ENCODE data around the gene PIK3C3. TPM values are rescaled to one million over a fixed set of nuclear protein-coding genes. Genes with fewer than 3 reads are reported as not detected.

PIK3C3 gene
- total RNA-seq, 1 experiment from 2014 or later = 50.8 TPM

DNA sequence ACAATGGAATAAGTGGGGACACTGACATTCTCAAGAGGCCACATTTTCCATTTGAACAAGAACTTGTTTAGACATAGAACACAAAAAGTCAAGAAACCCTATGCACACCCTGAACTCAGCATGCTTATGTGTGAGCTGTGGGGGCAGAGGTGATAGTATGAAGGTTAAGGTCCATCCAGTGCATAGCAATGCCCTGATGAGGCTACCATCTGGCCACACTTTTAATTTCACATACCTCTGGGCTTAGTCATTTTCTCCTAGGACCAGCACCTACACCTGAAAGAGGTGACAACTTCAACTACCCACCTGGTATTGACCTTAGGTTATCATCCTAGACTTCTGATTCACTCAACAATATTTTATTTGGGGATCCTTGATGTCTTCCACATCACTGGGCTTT lies 139.8 kb downstream of the PIK3C3 start:
- intact Hi-C loops (cut with micrococcal nuclease; ENCODE audit: unreplicated experiment) = no loop called here
- POLR2A ChIA-PET (ENCODE audit: low non-redundant PET) = no interaction called here
- Histone ChIP-seq H3K4me3 (ENCODE audit: low read depth, low read length, poor library complexity, severe bottlenecking) (no peak overlapping the region), H3K36me3 (ENCODE audit: insufficient read depth, low read length, poor library complexity, severe bottlenecking) (no peaks in the 10 kb centered on the region), H3K9me3 (ENCODE audit: low read depth, low read length, poor library complexity, severe bottlenecking) (no peaks in the 10 kb centered on the region), H3K27me3 (replicated peaks; ENCODE audit: insufficient read depth, low read depth, low read length, poor library complexity) (no peaks in the 10 kb centered on the region), H3K4me1 (ENCODE audit: insufficient read depth, low read length, poor library complexity, severe bottlenecking) (peaks cover under 1% of the 10 kb centered on the region), H3K27ac (ENCODE audit: low read depth, low read length, poor library complexity, severe bottlenecking) (no peak overlapping the region)
- no TSS peak for BruUV-seq (replicated peaks)
- TF ChIP-seq EZH2 (IDR thresholded peaks at IDR 0.05; ENCODE audit: borderline replicate concordance, low read depth, low read length, poor library complexity, severe bottlenecking) = no peak
- TF ChIP-seq, protein P1, sequence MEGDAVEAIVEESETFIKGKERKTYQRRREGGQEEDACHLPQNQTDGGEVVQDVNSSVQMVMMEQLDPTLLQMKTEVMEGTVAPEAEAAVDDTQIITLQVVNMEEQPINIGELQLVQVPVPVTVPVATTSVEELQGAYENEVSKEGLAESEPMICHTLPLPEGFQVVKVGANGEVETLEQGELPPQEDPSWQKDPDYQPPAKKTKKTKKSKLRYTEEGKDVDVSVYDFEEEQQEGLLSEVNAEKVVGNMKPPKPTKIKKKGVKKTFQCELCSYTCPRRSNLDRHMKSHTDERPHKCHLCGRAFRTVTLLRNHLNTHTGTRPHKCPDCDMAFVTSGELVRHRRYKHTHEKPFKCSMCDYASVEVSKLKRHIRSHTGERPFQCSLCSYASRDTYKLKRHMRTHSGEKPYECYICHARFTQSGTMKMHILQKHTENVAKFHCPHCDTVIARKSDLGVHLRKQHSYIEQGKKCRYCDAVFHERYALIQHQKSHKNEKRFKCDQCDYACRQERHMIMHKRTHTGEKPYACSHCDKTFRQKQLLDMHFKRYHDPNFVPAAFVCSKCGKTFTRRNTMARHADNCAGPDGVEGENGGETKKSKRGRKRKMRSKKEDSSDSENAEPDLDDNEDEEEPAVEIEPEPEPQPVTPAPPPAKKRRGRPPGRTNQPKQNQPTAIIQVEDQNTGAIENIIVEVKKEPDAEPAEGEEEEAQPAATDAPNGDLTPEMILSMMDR (conservative IDR thresholded peaks at IDR 0.05; ENCODE audit: low read depth, low read length) = no peak
- CTCF ChIA-PET = no interaction called here
- DNase-seq (ENCODE audit: low spot score) = no peak

DNA sequence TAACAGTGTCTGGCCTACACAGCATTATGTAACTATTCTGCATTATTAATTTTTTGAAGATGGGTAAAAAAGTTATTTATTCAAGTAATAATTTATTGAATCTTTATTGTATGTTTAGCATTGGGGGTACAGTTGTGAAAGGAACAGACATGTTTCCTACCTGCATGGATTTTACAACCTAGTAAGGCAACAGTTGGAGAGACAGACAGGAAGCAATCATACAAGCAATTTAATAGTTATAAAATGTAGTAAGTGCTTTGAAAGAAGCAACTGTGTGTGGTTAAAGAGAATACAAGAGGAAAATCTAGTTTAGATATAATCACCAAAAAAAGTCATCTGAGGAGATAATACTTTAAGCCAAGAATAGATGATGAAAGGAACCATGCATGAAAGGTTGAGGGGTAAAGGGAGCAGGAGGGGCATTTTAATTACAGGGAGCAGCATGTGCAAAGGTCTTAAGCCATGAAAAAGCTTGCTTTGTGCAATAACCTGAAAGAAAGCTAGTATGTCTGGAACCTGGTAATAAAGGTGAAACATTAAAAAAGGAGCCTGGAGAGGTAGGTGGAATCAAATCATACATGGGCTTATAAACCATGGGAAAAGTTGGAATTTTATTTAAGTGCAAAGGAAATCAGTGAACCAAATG lies 140.8 kb downstream of the PIK3C3 start:
- DNase-seq (ENCODE audit: low spot score) = no peak
- no peaks in the 10 kb centered on the region for H3K27me3 ChIP-seq (replicated peaks; ENCODE audit: insufficient read depth, low read depth, low read length, poor library complexity)
- ChIA-PET POLR2A (ENCODE audit: low non-redundant PET) (no interaction called here), CTCF (no interaction called here)
- H3K9me3 ChIP-seq (ENCODE audit: low read depth, low read length, poor library complexity, severe bottlenecking) = no peaks in the 10 kb centered on the region
- no TSS peak for BruUV-seq (replicated peaks)
- intact Hi-C loops (cut with micrococcal nuclease; ENCODE audit: unreplicated experiment) = no loop called here
- TF ChIP-seq, protein P1 (conservative IDR thresholded peaks at IDR 0.05; ENCODE audit: low read depth, low read length) = no peak
- TF ChIP-seq EZH2 (IDR thresholded peaks at IDR 0.05; ENCODE audit: borderline replicate concordance, low read depth, low read length, poor library complexity, severe bottlenecking) = no peak
- no peaks in the 10 kb centered on the region for H3K36me3 ChIP-seq (ENCODE audit: insufficient read depth, low read length, poor library complexity, severe bottlenecking)
- no peak overlapping the region for H3K27ac ChIP-seq (ENCODE audit: low read depth, low read length, poor library complexity, severe bottlenecking)
- H3K4me3 ChIP-seq (ENCODE audit: low read depth, low read length, poor library complexity, severe bottlenecking) = no peak overlapping the region
- peaks cover 6% of the 10 kb centered on the region for H3K4me1 ChIP-seq (ENCODE audit: insufficient read depth, low read length, poor library complexity, severe bottlenecking)

DNA sequence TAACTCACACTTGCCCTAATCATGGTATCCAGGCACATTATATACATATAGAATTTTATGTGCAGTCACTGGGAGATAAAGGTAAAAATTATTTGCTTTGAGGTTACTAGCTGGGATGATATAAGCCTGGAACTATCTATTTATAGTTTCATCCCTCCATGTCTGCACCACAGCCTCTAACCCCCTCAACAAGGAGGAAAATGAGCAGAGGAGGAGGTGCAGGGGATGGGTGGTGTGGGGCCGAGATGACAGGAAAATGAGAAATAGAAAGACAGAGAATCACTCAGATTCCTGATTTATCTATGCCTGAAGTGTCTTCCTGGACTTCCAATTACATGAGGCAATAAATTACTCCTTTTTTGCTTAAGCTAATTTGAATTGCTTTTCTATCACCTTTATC lies 145.2 kb downstream of the PIK3C3 start:
- TF ChIP-seq, protein P1 (conservative IDR thresholded peaks at IDR 0.05; ENCODE audit: low read depth, low read length) = no peak
- no peak for TF ChIP-seq EZH2 (IDR thresholded peaks at IDR 0.05; ENCODE audit: borderline replicate concordance, low read depth, low read length, poor library complexity, severe bottlenecking)
- H3K4me1 ChIP-seq (ENCODE audit: insufficient read depth, low read length, poor library complexity, severe bottlenecking) = peaks cover 6% of the 10 kb centered on the region
- no TSS peak for BruUV-seq (replicated peaks)
- ChIA-PET POLR2A (ENCODE audit: low non-redundant PET) (interaction anchor here (0.5 kb wide), 1 partner anchor 146 kb away, joined by 3 read pairs; no protein-coding TSS in a partner anchor), CTCF (no interaction called here)
- no peaks in the 10 kb centered on the region for H3K27me3 ChIP-seq (replicated peaks; ENCODE audit: insufficient read depth, low read depth, low read length, poor library complexity)
- intact Hi-C loops (cut with micrococcal nuclease; ENCODE audit: unreplicated experiment) = no loop called here
- no peak overlapping the region for H3K27ac ChIP-seq (ENCODE audit: low read depth, low read length, poor library complexity, severe bottlenecking)
- H3K36me3 ChIP-seq (ENCODE audit: insufficient read depth, low read length, poor library complexity, severe bottlenecking) = no peaks in the 10 kb centered on the region
- H3K9me3 ChIP-seq (ENCODE audit: low read depth, low read length, poor library complexity, severe bottlenecking) = no peaks in the 10 kb centered on the region
- no peak overlapping the region for H3K4me3 ChIP-seq (ENCODE audit: low read depth, low read length, poor library complexity, severe bottlenecking)
- no peak for DNase-seq (ENCODE audit: low spot score)

Measured in A673 (cell line).